HUES64 (cell line): ENCODE results near the gene C1R.

Source experiments
- H3K27ac ChIP-seq: 2 replicates; pipeline ENCODE4 v1.7.0; 2013; ENCODE audit warnings: low read depth, low read length, inconsistent platforms
- H3K27me3 ChIP-seq: 2 replicates; pipeline ENCODE4 v1.6.1; 2013; ENCODE audit warnings: mild to moderate bottlenecking, low read length; ENCODE audit not compliant: insufficient read depth
- H3K36me3 ChIP-seq: 2 replicates; pipeline ENCODE4 v1.6.1; 2013; ENCODE audit warnings: mild to moderate bottlenecking, low read length; ENCODE audit not compliant: insufficient read depth
- H3K4me1 ChIP-seq: 2 replicates; pipeline ENCODE4 v1.6.1; 2013; ENCODE audit warnings: mild to moderate bottlenecking, low read length, moderate library complexity; ENCODE audit not compliant: insufficient read depth
- H3K4me3 ChIP-seq: 2 replicates; pipeline ENCODE4 v1.5.1; 2013; ENCODE audit warnings: mild to moderate bottlenecking, low read length, moderate library complexity
- H3K9ac ChIP-seq: 2 replicates; pipeline ENCODE4 v1.6.1; 2013; ENCODE audit warnings: mild to moderate bottlenecking, low read depth, low read length
- H3K9me3 ChIP-seq: 2 replicates; pipeline ENCODE4 v1.6.1; 2013; ENCODE audit warnings: low read depth, low read length; ENCODE audit not compliant: insufficient read depth
- WGBS: fragments of 150-250, 120-280 bp; methylation state at CpG from one replicate; pipeline ENCODE4 v1.1.7; 2013; ENCODE audit warnings: missing lambda C conversion rate; 5-methylcytosine and 5-hydroxymethylcytosine counted together

Gene C1R

GRCh38 chr12:7093892-7094291 is 1.6 kb upstream of the C1R start:
- no peaks in the 10 kb centered on the region for H3K27me3 ChIP-seq
- peaks cover 3% of the 10 kb centered on the region; the same call in 1 of the 2 replicates for H3K36me3 ChIP-seq
- H3K4me3 ChIP-seq: no peak overlapping the region
- H3K4me1 ChIP-seq: peaks cover 11% of the 10 kb centered on the region
- no peak overlapping the region for H3K9ac ChIP-seq
- WGBS: 94% methylated on average over 10 of the region's 10 CpGs
- no peak overlapping the region for H3K27ac ChIP-seq
- H3K9me3 ChIP-seq: no peaks in the 10 kb centered on the region

GRCh38 chr12:7093486-7093885 is 1.2 kb upstream of the C1R start:
- H3K36me3 ChIP-seq: peaks cover 3% of the 10 kb centered on the region; the same call in 1 of the 2 replicates
- H3K27ac ChIP-seq: no peak overlapping the region
- peaks cover 11% of the 10 kb centered on the region for H3K4me1 ChIP-seq
- H3K9me3 ChIP-seq: no peaks in the 10 kb centered on the region
- H3K9ac ChIP-seq: no peak overlapping the region
- H3K27me3 ChIP-seq: no peaks in the 10 kb centered on the region
- no peak overlapping the region for H3K4me3 ChIP-seq
- 87% methylated on average over 5 of the region's 5 CpGs for WGBS

- Histone ChIP-seq H3K27ac (no peak overlapping the region), H3K9ac (no peak overlapping the region), H3K4me1 (peaks cover 11% of the 10 kb centered on the region), H3K4me3 (no peak overlapping the region), H3K9me3 (no peaks in the 10 kb centered on the region), H3K36me3 (no peaks in the 10 kb centered on the region), H3K27me3 (no peaks in the 10 kb centered on the region)
- WGBS: 91% methylated on average over 8 of the region's 8 CpGs
These were observed 778 bp upstream of the C1R start for GRCh38 chr12:7092986-7093460.

- H3K9me3 ChIP-seq: no peaks in the 10 kb centered on the region
- 85% methylated on average over 9 of the region's 10 CpGs for WGBS
- no peak overlapping the region for H3K27ac ChIP-seq
- H3K36me3 ChIP-seq: no peaks in the 10 kb centered on the region
- no peaks in the 10 kb centered on the region for H3K27me3 ChIP-seq
- H3K4me1 ChIP-seq: peaks cover 11% of the 10 kb centered on the region
- H3K9ac ChIP-seq: no peak overlapping the region
- H3K4me3 ChIP-seq: no peak overlapping the region
These were observed 501 bp downstream of the C1R start for GRCh38 chr12:7091660-7092228.

GRCh38 chr12:7091171-7091570 is 1.1 kb downstream of the C1R start:
- WGBS: 92% methylated on average over 7 of the region's 7 CpGs
- Histone ChIP-seq H3K36me3 (no peaks in the 10 kb centered on the region), H3K4me1 (peaks cover 11% of the 10 kb centered on the region), H3K27me3 (no peaks in the 10 kb centered on the region), H3K9me3 (no peaks in the 10 kb centered on the region), H3K27ac (no peak overlapping the region), H3K9ac (no peak overlapping the region), H3K4me3 (no peak overlapping the region)

GRCh38 chr12:7090222-7090998 is 1.8 kb downstream of the C1R start:
- H3K27me3 ChIP-seq: no peaks in the 10 kb centered on the region
- no peaks in the 10 kb centered on the region for H3K36me3 ChIP-seq
- H3K9me3 ChIP-seq: no peaks in the 10 kb centered on the region
- no peak overlapping the region for H3K27ac ChIP-seq
- H3K4me1 ChIP-seq: peaks cover 11% of the 10 kb centered on the region
- 47% methylated on average over 16 of the region's 16 CpGs for WGBS
- no peak overlapping the region for H3K4me3 ChIP-seq
- H3K9ac ChIP-seq: no peak overlapping the region

- Histone ChIP-seq H3K36me3 (no peaks in the 10 kb centered on the region), H3K27me3 (no peaks in the 10 kb centered on the region)
- WGBS: 95% methylated on average over 11 of the region's 11 CpGs
These were observed 2.9 kb downstream of the C1R start for GRCh38 chr12:7089196-7089871.

GRCh38 chr12:7083125-7083524 is 9.1 kb downstream of the C1R start:
- Histone ChIP-seq H3K4me1 (no peaks in the 10 kb centered on the region), H3K4me3 (no peak overlapping the region), H3K36me3 (no peaks in the 10 kb centered on the region; the same call in 1 of the 2 replicates), H3K27ac (no peak overlapping the region), H3K27me3 (no peaks in the 10 kb centered on the region), H3K9ac (no peak overlapping the region), H3K9me3 (no peaks in the 10 kb centered on the region)

More at GRCh38 chr12:7089196-7089871, 2.9 kb downstream of the C1R start:
- H3K9me3 ChIP-seq: no peaks in the 10 kb centered on the region
- H3K27ac ChIP-seq: no peak overlapping the region
- H3K9ac ChIP-seq: no peak overlapping the region
- peaks cover 11% of the 10 kb centered on the region for H3K4me1 ChIP-seq
- no peak overlapping the region for H3K4me3 ChIP-seq

GRCh38 chr12:7081037-7081436 is 11.2 kb downstream of the C1R start:
- H3K9me3 ChIP-seq: no peaks in the 10 kb centered on the region
- no peaks in the 10 kb centered on the region for H3K27me3 ChIP-seq
- no peaks in the 10 kb centered on the region; the same call in 1 of the 2 replicates for H3K36me3 ChIP-seq
- no peak overlapping the region for H3K4me3 ChIP-seq
- WGBS: 94% methylated on average over 14 of the region's 14 CpGs
- H3K27ac ChIP-seq: no peak overlapping the region
- H3K9ac ChIP-seq: no peak overlapping the region
- no peaks in the 10 kb centered on the region for H3K4me1 ChIP-seq

- Histone ChIP-seq H3K9me3 (no peaks in the 10 kb centered on the region), H3K27ac (no peak overlapping the region), H3K36me3 (no peaks in the 10 kb centered on the region; the same call in 1 of the 2 replicates), H3K4me1 (no peaks in the 10 kb centered on the region), H3K27me3 (no peaks in the 10 kb centered on the region), H3K4me3 (no peak overlapping the region), H3K9ac (no peak overlapping the region)
These were observed 12.5 kb downstream of the C1R start for GRCh38 chr12:7079826-7080125.

- Histone ChIP-seq H3K36me3 (no peaks in the 10 kb centered on the region; the same call in 1 of the 2 replicates), H3K27me3 (no peaks in the 10 kb centered on the region), H3K9me3 (no peaks in the 10 kb centered on the region), H3K4me1 (no peaks in the 10 kb centered on the region), H3K9ac (no peak overlapping the region), H3K4me3 (no peak overlapping the region), H3K27ac (no peak overlapping the region)
- WGBS: 94% methylated on average over 4 of the region's 4 CpGs
These were observed 14.1 kb downstream of the C1R start for GRCh38 chr12:7078163-7078562.
